NCI-H748 (cell line): ENCODE results near the gene ZSCAN5C.
"Not testable (repeated sequence)": the region's sequence is repeated elsewhere in the genome, so short reads cannot be mapped to it uniquely, and the experiment has no call there.

ENCODE experiments used
- DNase-seq: peaks from one replicate; lab custom pipeline; 2025; ENCODE audit not compliant: unreplicated experiment; lab: John Stamatoyannopoulos, UW

The ZSCAN5C gene

GRCh38 chr19:56191711-56192110, 10.4 kb upstream of the ZSCAN5C start:
- DNase-seq, result no peak

GRCh38 chr19:56193981-56194640, 8.0 kb upstream of the ZSCAN5C start:
- no peak for DNase-seq

GRCh38 chr19:56197646-56198045, 4.4 kb upstream of the ZSCAN5C start, which contains the start of gene ZSCAN5B:
TSS of gene ZSCAN5B (minus strand) at chr19:56197783. CDS start at chr19:56193052, 4,731 bp downstream.
- DNase-seq, result not testable (repeated sequence)

- DNase-seq, result no peak
Observed at GRCh38 chr19:56199687-56200086, 2.4 kb upstream of the ZSCAN5C start.

DNA sequence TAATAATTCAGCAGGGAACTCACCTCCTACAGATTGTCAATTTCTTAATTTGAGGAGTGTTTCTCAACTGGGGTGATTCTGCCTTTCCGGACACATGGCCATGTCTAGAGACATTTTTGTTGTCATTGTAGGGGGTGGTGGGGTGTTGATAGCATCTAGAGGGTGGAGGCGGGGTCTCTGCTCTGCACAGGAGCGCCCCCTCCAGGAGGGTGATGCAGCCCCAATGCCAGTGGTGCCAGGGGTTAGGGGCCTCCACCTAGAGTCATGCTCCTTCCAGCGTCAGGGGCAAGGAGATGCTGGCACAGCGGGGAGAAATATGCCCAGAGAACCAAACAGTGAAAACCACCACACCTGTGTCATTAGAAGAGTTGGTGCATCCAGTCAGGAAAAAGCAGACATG, 5.5 kb downstream of the ZSCAN5C start:
- not testable (repeated sequence) for DNase-seq

DNA sequence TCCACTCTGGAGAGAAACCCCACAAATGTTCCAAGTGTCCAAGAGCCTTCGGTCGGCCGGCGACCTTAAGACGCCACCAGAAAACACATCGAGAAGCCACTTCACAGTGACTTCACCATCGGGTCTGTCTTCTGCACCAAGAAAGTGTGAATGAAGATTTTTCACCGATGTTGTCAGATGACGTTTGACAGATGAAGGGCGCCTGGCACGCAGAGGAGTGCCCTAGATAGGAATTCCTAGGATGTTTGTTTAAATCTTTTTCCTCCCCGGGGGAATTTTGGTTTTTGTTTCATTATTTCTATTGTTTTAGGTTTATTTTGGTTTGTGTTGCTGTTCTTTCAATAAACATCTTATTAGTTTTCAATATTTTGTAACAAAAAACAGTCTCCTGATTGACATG, 7.0 kb downstream of the ZSCAN5C start:
- DNase-seq, result no peak

DNA sequence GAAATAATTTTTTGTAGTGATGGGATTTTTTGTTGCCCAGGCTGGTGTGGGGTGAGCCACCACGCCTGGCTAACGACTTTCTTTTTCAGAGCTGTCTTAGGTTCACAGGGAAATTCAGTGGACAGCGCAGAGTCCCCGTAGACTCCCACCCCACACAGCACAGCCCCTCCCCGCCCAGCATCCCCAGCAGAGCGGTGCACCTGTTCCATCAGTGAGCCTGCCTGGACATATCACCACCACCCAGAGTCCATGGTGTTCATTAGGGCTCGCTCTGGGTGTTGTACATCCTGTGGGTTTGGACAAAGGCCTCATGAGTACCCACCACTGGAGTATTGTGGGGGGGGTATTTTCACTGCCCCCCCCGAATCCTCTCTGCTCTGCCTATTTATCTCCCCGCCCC, 8.0 kb downstream of the ZSCAN5C start:
- DNase-seq, result not testable (repeated sequence)

DNA sequence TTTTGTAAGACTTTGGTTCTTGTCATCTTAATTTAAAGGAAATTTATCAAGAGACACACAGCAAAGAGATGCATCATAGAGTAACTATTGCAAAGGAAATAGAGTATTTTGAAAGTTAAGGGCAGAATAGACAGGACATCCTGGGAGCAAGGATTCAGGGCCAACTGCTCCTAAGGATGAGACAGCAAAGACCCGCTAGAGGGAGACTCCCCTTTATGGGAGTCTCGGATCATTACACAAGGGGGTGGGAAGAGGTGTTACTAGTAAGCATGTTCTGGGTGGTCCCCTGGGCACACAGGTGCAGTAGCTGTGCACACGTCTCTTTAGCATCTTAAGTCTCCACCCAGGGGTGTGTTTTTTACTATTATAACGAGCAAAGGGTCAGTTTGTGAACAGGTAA, 9.6 kb downstream of the ZSCAN5C start:
- no peak for DNase-seq

DNA sequence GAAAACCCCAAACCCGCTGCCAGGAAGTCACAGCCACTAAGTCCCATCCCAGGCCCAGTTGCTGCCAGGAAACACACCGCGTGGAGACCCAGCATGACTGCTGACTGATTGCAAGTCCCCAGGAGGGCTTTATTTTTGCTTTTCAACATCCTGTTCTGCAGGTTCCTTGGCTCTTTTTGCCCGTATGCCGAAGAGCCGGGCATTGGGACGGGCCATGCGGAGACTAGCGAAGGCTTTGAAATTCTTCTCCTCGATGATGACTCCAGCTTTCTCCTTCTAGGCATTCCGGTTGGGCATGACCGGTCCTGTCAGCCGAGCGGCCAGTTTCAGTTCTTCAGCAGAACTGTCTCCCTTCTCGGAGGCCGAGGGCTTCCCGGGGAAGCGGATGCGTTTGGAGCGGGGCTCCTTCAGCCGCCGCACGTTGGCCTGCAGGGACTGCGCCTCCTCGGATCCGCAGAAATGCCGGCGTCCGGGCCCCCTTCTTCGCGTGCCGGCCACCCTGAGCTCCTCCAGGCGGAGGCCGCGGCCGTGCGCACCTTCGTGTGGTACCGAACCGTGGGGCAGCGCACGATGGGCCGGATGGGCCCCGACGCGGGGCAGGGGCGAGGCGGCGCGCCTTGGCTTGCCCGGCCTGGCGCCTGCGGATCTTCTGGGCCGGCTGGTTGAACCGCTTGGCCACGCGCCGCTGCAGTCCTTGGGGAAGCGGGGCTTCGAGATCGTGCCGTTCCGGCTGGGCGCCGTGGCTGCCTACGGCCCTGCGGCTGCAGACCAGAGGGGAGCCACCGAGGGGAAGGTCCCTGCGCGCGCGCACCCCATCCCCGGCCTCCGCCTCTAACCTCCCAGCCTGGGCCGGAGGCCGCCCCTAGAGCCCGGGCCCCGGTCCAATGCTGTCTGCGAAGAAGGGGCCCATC, 15.2 kb downstream of the ZSCAN5C start:
- DNase-seq, result peak; percentile 55

GRCh38 chr19:56218961-56219360, 16.9 kb downstream of the ZSCAN5C start:
- DNase-seq, result no peak

GRCh38 chr19:56221442-56221841, 19.4 kb downstream of the ZSCAN5C start:
- peak; percentile 19 for DNase-seq

GRCh38 chr19:56221851-56222250, 19.8 kb downstream of the ZSCAN5C start:
- DNase-seq, result no peak

GRCh38 chr19:56222901-56223300, 20.8 kb downstream of the ZSCAN5C start:
- DNase-seq, result no peak

DNA sequence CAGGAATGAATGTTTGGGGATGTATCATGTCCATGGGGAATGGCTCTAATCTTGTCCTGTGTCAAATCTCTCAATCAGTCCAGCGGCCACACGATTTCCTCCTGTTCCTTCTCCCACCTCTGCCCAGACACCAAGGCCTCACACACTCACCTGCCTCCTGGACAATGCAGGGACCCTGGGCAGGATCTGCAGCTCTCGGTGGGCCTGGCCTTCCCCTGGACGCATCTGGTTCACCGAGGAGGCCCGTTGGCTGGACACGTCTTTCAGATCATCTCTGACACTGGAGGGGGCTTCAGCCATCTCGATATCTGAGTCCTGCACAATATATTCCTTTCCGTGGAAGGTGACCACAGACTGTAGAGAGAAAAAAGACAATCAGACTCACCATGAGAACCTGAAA, 21.4 kb downstream of the ZSCAN5C start:
- DNase-seq, result no peak

DNA sequence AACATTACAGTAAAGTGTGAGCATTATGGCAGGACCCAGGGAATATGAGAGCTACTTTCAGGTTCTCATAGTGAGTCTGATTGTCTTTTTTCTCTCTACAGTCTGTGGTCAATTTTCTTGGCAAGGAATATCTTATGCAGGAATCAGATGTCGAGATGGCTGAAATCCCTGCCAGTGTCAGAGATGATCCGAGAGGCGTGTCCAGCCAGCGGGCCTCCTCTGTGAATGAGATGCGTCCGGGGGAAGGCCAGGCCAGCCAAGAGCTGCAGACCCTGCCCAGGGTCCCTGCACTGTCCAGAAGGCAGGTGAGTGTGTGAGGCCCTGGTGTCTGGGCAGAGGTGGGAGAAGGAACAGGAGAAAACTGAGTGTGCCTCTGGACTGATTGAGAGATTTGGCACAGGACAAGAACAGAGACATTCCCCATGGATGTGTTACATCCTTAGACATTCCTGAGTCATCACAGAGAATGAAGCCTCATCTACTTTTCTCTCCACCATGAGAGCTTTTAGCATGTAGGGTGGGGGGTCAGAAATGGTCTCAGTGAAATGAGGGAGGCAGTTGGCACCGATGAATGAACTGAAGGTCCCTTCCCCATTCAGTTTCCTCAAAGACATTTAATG, 43.2 kb downstream of the ZSCAN5C start:
- DNase-seq, result no peak

GRCh38 chr19:56245764-56246163, 43.7 kb downstream of the ZSCAN5C start:
- DNase-seq, result not testable (repeated sequence)

DNA sequence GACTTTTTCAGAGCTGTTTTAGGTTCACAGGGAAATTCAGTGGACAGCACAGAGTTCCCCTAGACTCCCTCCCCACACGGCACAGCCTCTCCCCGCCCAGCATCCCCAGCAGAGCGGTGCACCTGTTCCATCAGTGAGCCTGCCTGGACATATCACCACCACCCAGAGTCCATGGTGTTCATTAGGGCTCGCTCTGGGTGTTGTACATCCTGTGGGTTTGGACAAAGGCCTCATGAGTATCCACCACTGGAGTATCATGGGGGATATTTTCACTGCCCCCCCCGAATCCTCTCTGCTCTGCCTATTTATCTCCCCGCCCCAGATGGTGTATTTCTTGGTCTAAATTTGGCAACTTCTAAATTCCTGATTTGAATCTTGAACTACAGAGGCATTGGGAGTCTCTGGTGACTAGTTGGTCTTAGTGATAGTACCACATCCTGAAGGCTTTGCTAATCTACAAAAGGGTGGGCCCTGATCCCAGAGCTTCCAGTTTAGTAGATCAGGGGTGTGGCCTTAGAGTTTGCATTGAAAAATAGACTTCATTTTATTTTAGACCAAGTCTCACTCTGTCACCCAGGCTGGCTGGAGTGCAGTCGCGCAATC, 46.8 kb downstream of the ZSCAN5C start:
- not testable (repeated sequence) for DNase-seq

GRCh38 chr19:56252699-56253422, 50.8 kb downstream of the ZSCAN5C start:
- DNase-seq, result peak; percentile 82

GRCh38 chr19:56253737-56254136, 51.7 kb downstream of the ZSCAN5C start:
- peak; percentile 88 for DNase-seq

GRCh38 chr19:56258272-56258671, 56.2 kb downstream of the ZSCAN5C start:
- DNase-seq, result no peak
